ENCODE data around the gene PADI4. TPM values are rescaled to one million over a fixed set of nuclear protein-coding genes. Genes with fewer than 3 reads are reported as not detected.

PADI4 gene
- total and polyA plus RNA-seq, 2 donors (not counting 3 experiments of a cell fraction or from before 2014, with no cell fraction given): not detected

- no TSS peak for BruUV-seq (replicated peaks)
- TF ChIP-seq CTCF (IDR thresholded peaks at IDR 0.05; ENCODE audit: extremely low read depth in 1 of 2, insufficient read depth in 1 of 2, low read depth in 1 of 2, low read length in 2 of 2) (no peak), GATA2 (IDR thresholded peaks at IDR 0.05; ENCODE audit: insufficient read depth, insufficient read length, low read depth, low read length) (no peak), JUN (IDR thresholded peaks at IDR 0.05; ENCODE audit: borderline replicate concordance, insufficient read depth, insufficient read length, low read depth) (no peak), POLR2AphosphoS5 (IDR thresholded peaks at IDR 0.05; ENCODE audit: insufficient read depth, low read depth, low read length) (no peak), FOS (IDR thresholded peaks at IDR 0.05; ENCODE audit: borderline replicate concordance, insufficient read depth, low read length) (no peak), EZH2 (IDR thresholded peaks at IDR 0.05; ENCODE audit: borderline replicate concordance, low read depth, low read length, severe bottlenecking) (no peak), POLR2A (IDR thresholded peaks at IDR 0.05; ENCODE audit: low read depth, low read length) (no peak), MYC (IDR thresholded peaks at IDR 0.05; ENCODE audit: low read depth, low read length) (no peak)
- TF ChIP-seq, protein P1, sequence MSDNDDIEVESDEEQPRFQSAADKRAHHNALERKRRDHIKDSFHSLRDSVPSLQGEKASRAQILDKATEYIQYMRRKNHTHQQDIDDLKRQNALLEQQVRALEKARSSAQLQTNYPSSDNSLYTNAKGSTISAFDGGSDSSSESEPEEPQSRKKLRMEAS (IDR thresholded peaks at IDR 0.05; ENCODE audit: insufficient read depth, insufficient read length): no peak
- Histone ChIP-seq H3K9me1 (replicated peaks; ENCODE audit: control insufficient read depth, extremely low read depth, insufficient read depth, low read length) (no peaks in the 10 kb centered on the region), H3K9me3 (replicated peaks; ENCODE audit: control insufficient read depth, insufficient read depth, low read length) (no peaks in the 10 kb centered on the region), H3K4me3 (replicated peaks in 1 of 3; ENCODE audit: insufficient read depth in 1 of 3, low read depth in 1 of 3, low read length in 3 of 3) (no peak overlapping the region), H3K79me2 (ENCODE audit: control insufficient read depth, insufficient read depth, low read length) (no peaks in the 10 kb centered on the region), H3K4me1 (ENCODE audit: control insufficient read depth, extremely low read depth, insufficient read depth, low read length) (no peaks in the 10 kb centered on the region), H3K36me3 (ENCODE audit: control insufficient read depth in 2 of 2, extremely low read depth in 1 of 2, insufficient read depth in 2 of 2, low read length in 2 of 2) (peaks cover 0 to under 1% of the 10 kb centered on the region in 2 experiments), H3K27ac (ENCODE audit: insufficient read depth, low read depth, low read length) (no peak overlapping the region), H3K9ac (replicated peaks; ENCODE audit: extremely low read depth, insufficient read depth, low read length) (no peak overlapping the region), H3K4me2 (ENCODE audit: insufficient read depth, low read length) (no peak overlapping the region), H3K27me3 (ENCODE audit: control insufficient read depth in 2 of 2, insufficient read depth in 2 of 2, low read length in 2 of 2) (no peaks in the 10 kb centered on the region), H4K20me1 (replicated peaks; ENCODE audit: control insufficient read depth, extremely low read depth, insufficient read depth, low read length) (no peaks in the 10 kb centered on the region), H2AFZ (ENCODE audit: low read depth, low read length) (no peak overlapping the region)
- intact Hi-C loops (cut with micrococcal nuclease) (loop anchor here (10.0 kb wide), 1 partner anchor 166 kb away; no protein-coding TSS in a partner anchor), dilution Hi-C loops (cut with MboI; ENCODE audit: extremely low pct_ligation_motif_present, low sequenced_read_pairs) (no loop called here)
- ChIA-PET CTCF (no interaction called here), POLR2A (no interaction called here)
- FAIRE-seq: no peak
- no peak for DNase-seq (ENCODE audit: low read depth, low spot score)
These were observed 92.8 kb downstream of the PADI4 start for GRCh38 chr1:17400725-17401341.
